ENCODE results near the gene CLEC16A.
"Not testable (repeated sequence)": the region's sequence is repeated elsewhere in the genome, so short reads cannot be mapped to it uniquely, and the experiment has no call there.

The CLEC16A gene

GRCh38 chr16:10923650-10924214, 20.6 kb upstream of the CLEC16A start:
- DNase-seq, result no peak

- not testable (repeated sequence) for DNase-seq
These were observed 19.1 kb upstream of the CLEC16A start for GRCh38 chr16:10925285-10925684.

- no peak for DNase-seq
These were observed 18.3 kb upstream of the CLEC16A start for GRCh38 chr16:10926094-10926493.

GRCh38 chr16:10926867-10927266, 17.5 kb upstream of the CLEC16A start:
- no peak for DNase-seq

- DNase-seq, result no peak
These were observed 16.8 kb upstream of the CLEC16A start for GRCh38 chr16:10927497-10928112.

GRCh38 chr16:10929097-10929496, 15.3 kb upstream of the CLEC16A start:
- DNase-seq, result not testable (repeated sequence)

- DNase-seq, result no peak
These were observed 14.3 kb upstream of the CLEC16A start for GRCh38 chr16:10929853-10930754.

- DNase-seq, result no peak
These were observed 13.6 kb upstream of the CLEC16A start for GRCh38 chr16:10930755-10931093.

- DNase-seq, result no peak
These were observed 13.2 kb upstream of the CLEC16A start for GRCh38 chr16:10931134-10931533.

- DNase-seq, result no peak
These were observed 12.3 kb upstream of the CLEC16A start for GRCh38 chr16:10931977-10932632.

- DNase-seq, result no peak
These were observed 11.2 kb upstream of the CLEC16A start for GRCh38 chr16:10932959-10933710.

GRCh38 chr16:10933865-10934264, 10.5 kb upstream of the CLEC16A start:
- DNase-seq, result no peak

GRCh38 chr16:10934325-10935107, 9.8 kb upstream of the CLEC16A start:
- DNase-seq, result no peak

- DNase-seq, result no peak
These were observed 9.0 kb upstream of the CLEC16A start for GRCh38 chr16:10935226-10935915.

- no peak for DNase-seq
These were observed 7.9 kb upstream of the CLEC16A start for GRCh38 chr16:10936272-10936984.

GRCh38 chr16:10937068-10937859, 7.1 kb upstream of the CLEC16A start:
- no peak for DNase-seq

- DNase-seq, result no peak
These were observed 6.0 kb upstream of the CLEC16A start for GRCh38 chr16:10938321-10938720.

GRCh38 chr16:10938796-10939648, 5.3 kb upstream of the CLEC16A start:
- no peak for DNase-seq
